ENCODE measurements around the gene NDUFC2.
A peak's percentile ranks its signal among the peaks of the same experiment; 100 is the strongest.

The NDUFC2 gene

DNA sequence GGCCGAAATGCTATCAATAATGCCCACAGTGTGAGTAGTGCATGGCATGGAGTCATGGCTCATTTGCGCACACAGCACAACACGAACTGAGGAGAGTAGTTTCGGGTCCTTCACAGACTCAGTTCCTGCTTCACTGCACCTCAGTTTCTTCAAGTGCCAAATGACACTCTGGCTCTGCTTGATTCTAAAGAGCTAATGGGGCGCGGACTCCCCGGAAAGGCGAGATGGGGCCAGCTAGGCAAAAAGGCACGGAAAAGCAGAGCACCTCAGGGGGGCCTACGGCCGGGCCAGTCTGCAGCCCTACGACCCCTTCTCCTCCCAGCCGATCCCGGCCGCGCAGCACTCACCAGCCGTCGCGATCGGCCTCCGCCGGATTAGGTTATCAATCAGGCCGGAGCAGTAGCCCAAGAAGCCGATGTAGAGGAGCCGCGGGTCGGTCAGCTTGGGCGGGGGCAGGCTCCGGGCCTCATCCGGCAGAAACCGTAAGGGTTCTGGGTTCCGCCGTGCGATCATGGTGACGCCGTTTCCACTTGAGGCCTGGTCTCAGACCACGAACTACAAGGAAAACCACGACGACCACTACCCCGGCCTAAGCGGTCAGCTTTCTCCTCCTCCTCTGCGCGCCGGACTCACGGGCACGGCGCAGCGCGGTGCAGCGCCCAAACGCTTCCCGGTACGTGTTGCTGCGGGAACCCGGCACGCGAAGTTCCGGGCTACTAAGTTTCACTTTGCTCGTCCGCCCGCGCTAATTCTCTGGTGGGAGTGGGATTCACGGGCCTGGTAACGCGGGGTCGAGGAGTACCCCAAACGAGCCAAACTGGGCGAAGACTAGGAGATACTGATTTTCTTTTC is at the start of gene NDUFC2:
TSS of gene NDUFC2 (minus strand) at position 631 of the 852 bp plus-strand sequence. CDS start at position 513, 118 bp downstream.
- H3K4me3 ChIP-seq (ENCODE audit: low read length), result peak within 1 kb of the TSS; percentile 93
- TF ChIP-seq CTCF (conservative IDR thresholded peaks at IDR 0.05; ENCODE audit: low read length), result no peak
- DNase-seq (ENCODE audit: low read depth), result peak; percentile 83

- no peak overlapping the region for H3K4me3 ChIP-seq (ENCODE audit: low read length)
- DNase-seq (ENCODE audit: low read depth), result no peak
- TF ChIP-seq CTCF (conservative IDR thresholded peaks at IDR 0.05; ENCODE audit: low read length), result no peak
Measured at GRCh38 chr11:78127403-78127802, 47.7 kb upstream of the NDUFC2 start.

GRCh38 chr11:78112582-78113275 is 33.1 kb upstream of the NDUFC2 start:
- TF ChIP-seq CTCF (conservative IDR thresholded peaks at IDR 0.05; ENCODE audit: low read length), result no peak
- DNase-seq (ENCODE audit: low read depth), result no peak
- H3K4me3 ChIP-seq (ENCODE audit: low read length), result no peak overlapping the region

- DNase-seq (ENCODE audit: low read depth), result no peak
- TF ChIP-seq CTCF (conservative IDR thresholded peaks at IDR 0.05; ENCODE audit: low read length), result no peak
Measured at GRCh38 chr11:78111298-78111697, 31.6 kb upstream of the NDUFC2 start.

DNA sequence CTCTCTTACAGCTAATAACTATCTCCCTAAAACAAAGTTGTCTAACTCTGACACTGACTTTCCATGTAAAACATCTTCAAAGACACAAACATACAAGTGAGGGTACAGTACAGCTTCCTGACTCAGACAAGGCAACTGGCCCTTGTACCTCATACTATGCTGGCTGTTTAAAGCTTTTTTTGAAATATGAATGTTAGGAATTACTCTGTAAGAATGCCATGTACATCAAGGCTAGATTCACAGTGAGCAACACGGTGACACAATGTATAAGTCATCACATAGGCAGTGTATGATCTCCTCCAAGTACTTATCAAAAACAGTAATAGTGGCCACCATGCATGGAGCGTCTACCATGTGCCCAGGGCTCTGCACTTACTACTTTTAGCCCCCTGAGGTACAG is 31.2 kb upstream of the NDUFC2 start:
- TF ChIP-seq CTCF (conservative IDR thresholded peaks at IDR 0.05; ENCODE audit: low read length), result no peak
- no peak for DNase-seq (ENCODE audit: low read depth)
- H3K4me3 ChIP-seq (ENCODE audit: low read length), result no peak overlapping the region

More at GRCh38 chr11:78111298-78111697, 31.6 kb upstream of the NDUFC2 start:
- no peak overlapping the region for H3K4me3 ChIP-seq (ENCODE audit: low read length)

GRCh38 chr11:78110351-78110750 is 30.7 kb upstream of the NDUFC2 start:
- no peak overlapping the region for H3K4me3 ChIP-seq (ENCODE audit: low read length)
- DNase-seq (ENCODE audit: low read depth), result no peak
- no peak for TF ChIP-seq CTCF (conservative IDR thresholded peaks at IDR 0.05; ENCODE audit: low read length)
